Kidney glomerular epithelial cell (primary cell): ENCODE data around the gene ENTREP1.
A peak's percentile ranks its signal among the peaks of the same experiment; 100 is the strongest.

ENCODE experiments used
- DNase-seq: peaks from one replicate; lab custom pipeline; 2025; lab: John Stamatoyannopoulos, UW

ENTREP1 gene

GRCh38 chr9:69364510-69365150 is 39.6 kb downstream of the ENTREP1 start:
- no peak for DNase-seq

- DNase-seq, result peak; percentile 65
Measured at GRCh38 chr9:69370430-69370829, 45.4 kb downstream of the ENTREP1 start.

- peak; percentile 45 for DNase-seq
Measured at GRCh38 chr9:69371001-69371400, 46.0 kb downstream of the ENTREP1 start.

GRCh38 chr9:69376651-69377050 is 51.6 kb downstream of the ENTREP1 start:
- DNase-seq, result peak; percentile 95

- no peak for DNase-seq
Measured at GRCh38 chr9:69377291-69377690, 52.3 kb downstream of the ENTREP1 start.

- DNase-seq, result no peak
Measured at GRCh38 chr9:69377981-69378380, 53.0 kb downstream of the ENTREP1 start.

GRCh38 chr9:69379270-69379982 is 54.4 kb downstream of the ENTREP1 start:
- peak; percentile 76 for DNase-seq

GRCh38 chr9:69380301-69380700 is 55.3 kb downstream of the ENTREP1 start:
- no peak for DNase-seq

GRCh38 chr9:69380811-69381210 is 55.8 kb downstream of the ENTREP1 start:
- DNase-seq, result peak; percentile 55

- no peak for DNase-seq
Measured at GRCh38 chr9:69382135-69382534, 57.1 kb downstream of the ENTREP1 start.

GRCh38 chr9:69385581-69386033 is 60.6 kb downstream of the ENTREP1 start:
- DNase-seq, result no peak

GRCh38 chr9:69386651-69387050 is 61.6 kb downstream of the ENTREP1 start:
- no peak for DNase-seq

- no peak for DNase-seq
Measured at GRCh38 chr9:69388596-69388995, 63.6 kb downstream of the ENTREP1 start.

GRCh38 chr9:69389437-69389995 is 64.5 kb downstream of the ENTREP1 start:
- no peak for DNase-seq

- no peak for DNase-seq
Measured at GRCh38 chr9:69391487-69391886, 66.5 kb downstream of the ENTREP1 start.

- DNase-seq, result no peak
Measured at GRCh38 chr9:69391946-69392345, 66.9 kb downstream of the ENTREP1 start.

GRCh38 chr9:69392826-69393225 is 67.8 kb downstream of the ENTREP1 start:
- no peak for DNase-seq

- no peak for DNase-seq
Measured at GRCh38 chr9:69393425-69393824, 68.4 kb downstream of the ENTREP1 start.

- DNase-seq, result no peak
Measured at GRCh38 chr9:69395718-69396117, 70.7 kb downstream of the ENTREP1 start.

- no peak for DNase-seq
Measured at GRCh38 chr9:69396759-69397158, 71.7 kb downstream of the ENTREP1 start.

- no peak for DNase-seq
Measured at GRCh38 chr9:69397384-69398214, 72.6 kb downstream of the ENTREP1 start.

- DNase-seq, result no peak
Measured at GRCh38 chr9:69400470-69400869, 75.5 kb downstream of the ENTREP1 start.
